HUDEP-2 (cell line): ENCODE data around the gene SLC25A25.
"Not testable (repeated sequence)": the region's sequence is repeated elsewhere in the genome, so short reads cannot be mapped to it uniquely, and the experiment has no call there.

Experiments
- DNase-seq, 76 experiments: peaks; one replicate each; lab custom pipeline; 2025; ENCODE audit not compliant: unreplicated experiment in 76 of 76; lab: John Stamatoyannopoulos, UW

Gene SLC25A25

DNA sequence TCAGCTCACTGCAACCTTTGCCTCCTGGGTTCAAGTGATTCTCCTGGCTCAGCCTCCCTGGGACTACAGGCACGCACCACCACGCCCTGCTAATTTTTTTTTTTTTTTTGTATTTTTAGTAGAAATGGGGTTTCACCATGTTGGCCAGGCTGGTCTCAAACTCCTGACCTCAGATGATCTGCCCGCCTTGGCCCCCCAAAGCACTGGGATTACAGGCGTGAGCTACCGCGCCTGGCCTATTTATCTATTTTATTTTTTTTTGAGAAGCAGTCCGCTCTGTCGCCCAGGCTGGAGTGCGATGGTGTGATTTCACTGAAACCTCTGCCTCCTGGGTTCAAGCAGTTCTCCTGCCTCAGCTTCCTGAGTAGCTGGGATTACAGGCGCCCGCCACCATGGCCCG lies 3.4 kb downstream of the SLC25A25 start:
- DNase-seq: not testable (repeated sequence)

DNA sequence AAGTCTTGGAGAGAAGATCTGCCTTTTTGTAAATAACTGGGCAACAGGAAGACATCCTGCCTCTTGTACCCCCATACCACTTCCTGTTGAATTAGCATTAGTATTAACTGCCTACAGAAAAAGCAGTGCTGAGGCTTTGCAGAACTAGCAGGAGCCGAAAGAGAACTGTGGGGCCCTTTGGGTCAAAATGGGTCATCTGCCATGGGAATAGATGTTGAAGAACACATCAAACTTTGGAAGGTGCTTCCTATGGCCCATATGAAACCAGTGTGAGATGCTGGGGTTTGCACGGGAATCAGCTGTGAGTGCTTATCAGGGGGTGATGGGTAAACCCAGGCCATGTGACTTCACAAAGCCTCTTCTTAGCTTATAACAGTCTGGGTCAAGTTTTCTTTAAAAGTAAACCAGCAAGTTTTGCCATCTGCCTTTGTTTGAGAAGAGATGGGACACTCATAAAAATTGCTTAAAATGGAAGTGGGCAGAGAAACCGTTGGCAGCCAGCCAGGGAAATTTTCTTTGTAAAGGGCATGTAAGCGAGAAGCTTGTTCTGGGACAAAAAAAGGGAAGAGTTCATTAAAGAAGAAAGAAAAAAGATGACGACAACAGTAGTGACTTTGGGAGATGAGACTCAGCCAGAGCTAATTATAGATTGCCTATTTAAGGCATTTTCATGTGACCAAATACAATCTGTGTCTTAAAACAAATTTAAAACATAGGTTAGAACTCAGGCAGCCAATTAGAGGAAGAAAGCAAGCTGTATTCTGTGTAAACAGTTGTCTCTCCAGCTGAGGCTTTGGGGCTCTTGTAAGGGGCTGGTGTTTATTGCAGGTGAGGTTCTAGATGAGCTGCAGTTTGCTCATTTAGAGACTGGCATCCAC lies 4.4 kb downstream of the SLC25A25 start:
- peak in 48 of 76 experiments; percentile 14 to 58 (median 38) for DNase-seq

DNA sequence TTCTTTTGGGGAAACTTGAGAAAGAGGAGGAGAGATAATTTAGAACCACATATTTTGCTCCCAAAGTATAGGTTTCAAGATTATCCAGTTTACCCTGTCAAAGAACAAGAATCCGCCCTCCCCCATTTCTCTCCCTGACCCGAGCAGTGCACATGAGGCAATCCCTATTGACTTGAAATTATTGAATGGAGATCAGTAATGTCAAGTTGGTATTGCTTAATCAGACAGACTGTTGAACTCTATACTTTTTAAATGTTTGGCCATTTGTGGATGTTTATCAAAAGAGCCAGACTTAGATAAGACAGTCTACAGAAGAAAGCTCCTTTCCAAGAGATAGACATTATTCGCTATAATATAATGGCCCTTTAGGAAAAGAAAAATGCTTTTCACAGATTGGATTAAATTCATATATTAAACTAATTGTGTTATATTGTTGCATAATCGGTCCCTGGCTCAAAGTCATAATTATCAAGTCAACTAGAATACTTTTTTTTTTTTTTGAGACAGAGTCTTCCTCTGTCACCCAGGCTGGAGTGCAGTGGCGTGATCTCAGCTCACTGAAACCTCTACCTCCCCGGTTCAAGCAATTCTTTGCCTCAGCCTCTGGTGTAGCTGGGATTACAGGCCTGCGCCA lies 5.3 kb downstream of the SLC25A25 start:
- DNase-seq: peak in 4 of 76 experiments; percentile 8 to 30 (median 12)

DNA sequence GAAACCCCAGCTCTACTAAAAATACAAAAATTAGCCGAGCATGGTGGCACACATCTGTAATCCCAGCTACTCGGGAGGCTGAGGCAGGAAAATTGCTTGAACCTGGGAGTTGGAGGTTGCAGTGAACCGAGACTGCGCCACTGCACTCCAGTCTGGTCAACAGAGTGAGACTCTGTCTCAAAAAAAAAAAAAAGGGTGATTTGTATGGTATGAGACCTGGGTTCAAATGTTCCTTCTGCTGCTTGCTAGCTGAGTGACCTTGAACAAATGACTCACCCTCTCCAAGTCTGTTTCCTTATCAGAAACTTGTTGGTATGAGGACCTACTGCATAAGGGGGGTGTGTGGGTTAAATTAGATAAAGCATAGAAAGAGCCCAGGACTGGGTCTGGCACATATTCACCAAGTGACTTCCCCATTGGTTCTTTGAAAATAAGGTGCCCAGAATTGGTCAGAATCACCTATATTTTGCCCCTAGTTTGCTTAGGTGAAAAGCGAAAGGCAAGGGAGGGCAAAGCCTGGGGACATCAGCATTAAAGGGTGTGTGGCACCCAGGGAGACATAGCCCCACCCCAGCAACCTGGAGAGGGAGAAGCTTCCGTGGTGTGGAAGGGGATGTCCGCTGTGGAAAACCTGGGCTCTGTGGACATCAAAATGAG lies 9.9 kb downstream of the SLC25A25 start:
- peak in 54 of 76 experiments; percentile 14 to 92 (median 70) for DNase-seq

DNA sequence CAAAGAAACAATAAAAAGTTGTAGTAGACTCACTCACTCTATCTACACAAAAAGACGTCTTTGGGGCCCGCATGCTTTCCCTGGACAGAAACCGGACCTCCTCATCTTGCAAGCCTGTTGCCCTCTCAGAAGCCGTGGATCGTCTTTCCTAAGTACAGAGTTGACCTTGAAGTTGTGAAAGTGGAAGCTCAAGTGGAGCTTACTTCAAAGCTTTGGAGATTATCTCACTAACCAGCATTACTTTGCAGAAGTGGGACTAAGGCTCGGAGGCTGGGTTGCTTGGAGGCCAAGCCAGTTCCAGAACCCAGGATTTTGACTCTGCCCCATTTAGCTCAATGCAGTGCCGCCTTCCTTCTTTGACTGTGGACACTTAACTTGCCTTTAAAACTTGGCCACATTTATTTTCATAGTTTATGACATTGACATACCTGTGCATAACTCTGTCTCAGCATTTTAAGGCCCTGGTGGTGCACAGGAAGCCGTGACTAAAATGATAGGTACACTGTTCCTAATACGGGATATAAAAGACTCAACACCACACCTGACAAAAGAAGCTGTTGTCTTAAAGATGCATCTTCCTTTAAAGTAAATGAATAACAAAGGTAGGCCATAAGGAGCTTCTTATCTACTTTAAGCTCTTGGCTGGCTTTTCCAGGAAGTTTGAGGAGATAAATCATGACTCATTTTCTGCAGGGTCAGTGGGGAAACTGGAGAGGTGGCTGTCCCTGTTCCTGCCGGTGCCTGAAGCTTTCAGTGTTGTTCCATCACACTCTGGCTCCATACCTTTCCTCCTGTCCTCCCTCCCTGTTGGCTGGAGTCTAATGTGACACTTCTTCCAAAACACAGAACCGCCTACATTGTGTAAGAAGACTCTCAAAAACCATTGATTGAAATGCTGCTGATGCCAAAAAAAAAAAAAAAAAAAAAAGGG lies 10.7 kb downstream of the SLC25A25 start:
- peak in 56 of 76 experiments; percentile 15 to 80 (median 45) for DNase-seq

DNA sequence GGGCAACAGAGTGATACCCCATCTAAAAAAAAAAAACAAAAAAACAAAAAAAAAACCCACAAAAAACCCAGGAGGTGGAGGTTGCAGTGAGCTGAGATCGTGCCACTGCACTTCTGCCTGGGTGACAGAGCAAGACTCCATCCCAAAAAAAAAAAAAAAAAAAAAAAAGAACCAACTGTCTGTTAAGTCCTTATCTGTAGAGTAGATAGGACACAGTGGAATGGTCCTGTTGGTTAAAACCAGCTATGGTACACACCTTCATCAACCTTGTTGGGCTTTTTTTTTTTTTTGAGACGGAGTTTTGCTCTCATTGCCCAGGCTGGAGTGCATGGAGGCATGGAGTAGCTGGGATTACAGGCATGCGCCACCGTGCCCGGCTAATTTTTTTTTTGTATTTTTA lies 12.2 kb downstream of the SLC25A25 start:
- peak in 10 of 76 experiments; percentile 12 to 68 (median 28) for DNase-seq

DNA sequence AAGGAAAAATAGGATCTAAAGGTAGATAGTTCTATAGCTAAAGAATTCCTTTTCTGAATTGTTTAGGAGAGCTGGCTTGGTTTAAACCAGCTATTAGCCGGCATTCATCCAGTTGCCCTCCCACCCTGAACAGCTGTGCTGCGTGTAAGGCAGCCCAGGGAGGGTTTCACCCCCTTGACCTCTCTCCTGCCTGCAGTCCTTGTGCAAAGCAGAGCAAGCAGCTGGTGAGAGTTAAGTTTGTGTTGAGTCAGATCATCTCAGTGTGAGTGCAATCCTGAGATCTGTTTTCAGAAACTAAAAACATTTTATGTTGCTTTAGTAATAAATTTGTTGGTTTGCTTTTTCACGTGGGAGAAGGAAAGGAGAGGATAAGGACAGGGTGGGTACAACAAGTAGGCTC lies 13.0 kb downstream of the SLC25A25 start:
- peak in 7 of 76 experiments; percentile 7 to 27 (median 16) for DNase-seq

DNA sequence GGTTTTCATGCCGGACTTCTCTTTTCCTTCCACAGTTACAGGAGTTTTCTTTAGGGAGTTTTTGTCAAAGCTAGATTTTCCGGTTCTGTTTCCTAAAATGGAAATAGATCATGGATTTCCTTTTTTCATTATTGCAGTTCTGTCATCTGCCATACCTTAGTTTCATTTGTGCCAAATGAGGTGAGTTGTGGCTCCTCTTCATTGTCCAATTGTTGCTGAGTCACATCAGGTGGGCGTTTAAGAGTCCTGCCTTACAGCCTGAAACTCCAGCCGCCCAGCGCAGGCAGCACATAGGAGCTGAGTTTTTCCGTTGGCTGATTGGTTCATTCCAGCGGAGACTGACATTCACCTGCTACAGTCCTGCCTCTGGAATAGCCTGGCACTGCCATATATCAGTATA lies 14.1 kb downstream of the SLC25A25 start:
- peak in 31 of 76 experiments; percentile 10 to 64 (median 33) for DNase-seq

DNA sequence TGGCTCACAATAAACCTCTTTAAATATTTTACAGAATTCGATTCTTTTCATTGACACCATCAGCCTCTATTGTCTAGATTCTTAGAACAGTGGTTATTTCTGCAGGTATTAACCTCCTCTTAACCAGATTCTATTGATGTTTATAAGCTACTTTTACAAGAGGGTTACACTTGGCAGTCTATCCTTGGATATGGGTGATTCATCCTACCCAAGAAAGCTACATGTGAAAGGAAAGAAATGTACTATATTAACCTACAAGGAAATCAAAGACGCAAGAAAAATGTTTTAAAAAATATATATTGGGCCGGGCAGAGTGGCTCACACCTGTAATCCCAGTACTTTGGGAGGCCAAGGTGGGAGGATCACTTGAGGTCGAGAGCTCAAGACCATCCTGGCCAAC lies 16.7 kb downstream of the SLC25A25 start:
- no peak for DNase-seq

DNA sequence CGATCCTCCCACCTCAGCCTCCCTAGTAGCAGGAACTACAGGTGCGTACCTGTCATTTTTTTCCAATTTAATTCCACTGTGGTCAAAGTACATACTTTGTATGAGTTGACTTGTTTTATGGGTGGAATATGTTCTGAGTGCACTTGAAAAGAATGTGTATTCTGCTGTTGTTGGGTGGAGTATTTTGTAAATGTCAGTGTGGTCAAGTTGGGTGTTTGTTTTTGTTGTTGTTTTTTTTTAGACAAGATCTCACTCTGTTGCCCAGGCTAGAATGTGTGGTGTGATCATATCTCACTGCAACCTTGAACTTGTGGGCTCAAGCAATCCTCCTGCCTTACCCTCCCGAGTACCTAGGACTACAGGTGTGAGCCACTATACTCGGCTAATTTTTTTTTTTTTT lies 17.9 kb downstream of the SLC25A25 start:
- no peak for DNase-seq

DNA sequence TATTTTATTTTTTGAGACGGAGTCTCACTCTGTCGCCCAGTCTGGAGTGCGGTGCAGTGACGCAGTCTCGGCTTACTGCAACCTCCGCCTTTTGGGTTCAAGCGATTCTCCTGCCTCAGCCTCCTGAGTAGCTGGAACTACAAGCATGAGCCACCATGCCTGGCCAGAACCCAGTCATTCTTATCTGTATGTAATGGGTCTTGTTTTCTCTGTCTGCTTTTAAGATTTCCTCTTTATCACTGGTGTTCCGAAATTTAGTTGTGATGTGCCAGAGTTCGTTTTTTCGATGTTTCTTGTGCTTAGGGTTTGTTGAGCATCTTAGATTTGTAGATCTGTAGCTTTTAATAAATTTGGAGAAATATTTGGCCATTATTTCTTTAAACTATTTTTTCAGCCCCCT lies 19.2 kb downstream of the SLC25A25 start:
- DNase-seq: peak in 21 of 76 experiments; percentile 12 to 55 (median 26)

DNA sequence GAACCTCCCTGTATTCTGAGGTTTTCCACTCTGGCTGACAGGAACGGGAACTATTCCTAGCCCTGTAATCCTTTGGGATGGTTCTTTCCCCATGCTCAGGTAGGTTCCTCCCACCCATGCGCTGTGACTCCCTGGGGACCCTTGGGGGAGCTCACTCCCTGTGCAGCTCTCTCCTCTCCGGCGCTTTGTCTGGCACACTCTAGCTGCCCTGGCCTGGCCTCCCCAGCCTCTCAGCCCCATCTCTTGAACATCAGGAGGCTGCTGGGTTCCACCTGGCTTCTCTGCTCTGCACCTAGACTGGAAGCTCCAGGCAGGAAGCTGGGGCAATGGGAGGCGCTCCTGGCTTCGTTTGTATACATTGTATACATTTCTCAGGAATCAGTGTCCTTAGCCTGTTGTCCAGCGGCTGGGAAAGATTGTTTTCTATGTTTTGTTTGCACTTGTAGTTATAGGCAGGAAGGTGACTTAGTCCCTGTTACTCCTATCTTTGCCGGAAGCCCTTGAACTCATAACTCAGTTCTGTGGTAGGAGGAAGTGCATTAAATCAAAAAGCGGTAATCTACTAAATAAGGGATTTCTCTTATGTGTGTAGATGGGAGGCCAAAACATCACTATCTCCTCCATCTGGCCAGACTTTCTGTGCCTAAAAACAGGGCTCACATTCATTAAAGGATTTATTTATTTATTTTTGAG lies 20.4 kb downstream of the SLC25A25 start:
- no peak for DNase-seq

DNA sequence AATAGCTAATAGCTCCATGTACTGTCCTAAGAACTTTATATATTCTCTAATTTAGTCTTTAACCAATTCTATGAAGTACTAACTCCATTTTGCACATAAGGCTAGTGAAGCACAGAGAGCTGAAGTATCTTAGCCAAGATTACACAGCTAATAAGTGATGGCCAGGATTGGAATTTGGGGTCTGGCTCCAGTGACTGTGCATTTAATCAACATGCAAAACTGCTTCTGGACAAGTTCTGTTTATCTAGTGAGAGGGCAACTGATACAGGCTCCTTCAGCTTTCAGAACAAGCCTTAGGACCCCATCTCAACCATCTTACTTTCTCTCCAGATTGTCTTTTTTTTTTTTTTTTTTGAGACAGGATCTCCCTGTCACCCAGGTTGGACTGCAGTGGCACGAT lies 21.3 kb downstream of the SLC25A25 start:
- no peak for DNase-seq

DNA sequence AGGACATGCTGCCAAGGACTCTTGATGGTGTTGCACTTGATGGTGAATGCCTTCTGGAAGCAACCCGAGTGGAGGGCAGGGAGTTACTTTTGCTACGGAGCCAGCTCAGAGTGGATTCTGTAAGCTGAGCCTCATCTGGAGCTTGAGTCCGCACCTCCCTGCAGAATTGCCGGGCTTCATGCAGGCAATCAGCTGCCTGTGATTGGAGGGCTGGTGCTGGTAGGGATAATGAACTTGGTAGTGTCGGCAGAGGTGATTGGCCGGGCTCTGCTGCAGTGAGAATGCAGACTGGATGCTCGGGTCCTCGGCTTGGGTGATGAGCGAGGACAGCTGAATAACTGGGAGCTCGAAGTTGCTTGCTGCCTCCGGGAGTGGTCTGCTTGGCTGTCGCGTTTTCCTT lies 23.1 kb downstream of the SLC25A25 start:
- no peak for DNase-seq

DNA sequence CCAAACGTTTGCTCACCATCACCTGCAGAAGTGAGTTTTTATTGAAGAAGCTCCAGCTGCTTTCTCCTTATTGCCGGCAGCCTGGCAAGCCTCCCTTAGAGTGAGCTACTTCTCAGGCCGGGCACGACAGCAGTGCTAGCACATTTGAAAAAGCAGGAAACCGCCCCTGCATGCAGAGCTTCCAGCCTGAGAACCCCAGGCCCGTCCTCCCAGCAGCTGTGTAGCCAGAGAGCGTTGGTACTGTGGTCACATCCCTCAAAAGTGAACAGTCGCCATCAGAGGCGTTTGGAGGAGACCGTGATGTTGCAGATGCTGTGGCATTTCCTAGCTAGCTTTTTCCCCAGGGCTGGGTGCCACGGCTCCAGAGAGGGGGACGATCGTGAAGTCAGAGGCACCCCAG lies 23.5 kb downstream of the SLC25A25 start:
- no peak for DNase-seq

DNA sequence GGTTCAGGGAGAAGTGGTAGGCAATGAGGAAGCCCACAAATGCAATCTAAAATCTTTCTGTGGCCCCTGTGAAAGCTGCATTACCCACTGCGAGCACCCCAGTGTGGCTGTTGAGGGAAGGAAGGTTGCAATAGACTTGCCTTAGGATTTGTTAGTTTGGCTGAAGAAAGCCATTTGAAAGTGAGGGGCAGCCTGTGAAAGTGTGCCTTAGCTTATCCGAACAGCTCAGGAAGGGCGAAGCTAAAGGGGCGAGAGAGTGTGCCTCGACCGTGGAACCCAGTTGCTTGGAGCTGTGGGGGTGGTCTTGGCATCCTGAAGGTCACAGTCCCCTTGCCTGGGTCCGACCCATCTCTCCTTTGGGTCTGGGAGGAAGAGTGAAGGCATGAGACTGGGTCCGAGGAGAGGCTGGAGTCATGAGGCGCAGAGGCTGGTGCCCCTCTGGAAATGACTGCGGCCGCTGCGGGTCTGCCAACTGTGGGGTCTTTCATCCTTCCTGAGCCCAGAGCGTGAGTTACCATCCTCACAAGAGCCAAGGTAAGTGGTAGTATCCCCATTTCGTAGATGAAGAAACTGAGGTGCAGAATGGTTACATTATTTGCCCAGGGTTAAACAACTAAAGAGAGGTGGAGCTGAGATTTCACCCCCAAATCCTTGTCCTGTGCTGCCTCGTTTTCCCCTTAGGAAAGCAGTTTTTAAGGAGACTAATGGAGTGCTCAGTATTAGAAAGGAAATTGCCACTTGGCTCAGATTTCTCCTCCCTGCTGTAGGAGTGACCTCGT lies 24.4 kb downstream of the SLC25A25 start:
- DNase-seq: no peak

DNA sequence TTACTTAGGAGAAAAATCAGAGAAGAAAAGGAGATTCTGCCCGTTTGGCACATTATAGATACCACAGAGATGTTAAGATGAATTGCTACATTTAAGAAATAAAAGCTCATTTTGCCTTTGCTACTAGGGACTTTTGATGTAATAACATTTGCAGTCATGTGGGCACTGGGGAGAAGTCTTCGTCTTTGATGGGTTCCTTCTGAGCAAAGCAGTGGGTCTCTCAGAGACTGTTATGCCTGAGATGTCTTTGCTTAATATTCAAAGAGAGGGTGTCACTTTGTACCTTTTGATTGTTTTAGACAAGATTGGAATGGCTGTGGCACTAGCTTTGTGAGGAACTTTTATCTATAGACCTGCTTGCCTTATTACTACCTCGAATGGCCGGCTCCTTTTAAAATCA lies 25.0 kb downstream of the SLC25A25 start:
- DNase-seq: no peak

DNA sequence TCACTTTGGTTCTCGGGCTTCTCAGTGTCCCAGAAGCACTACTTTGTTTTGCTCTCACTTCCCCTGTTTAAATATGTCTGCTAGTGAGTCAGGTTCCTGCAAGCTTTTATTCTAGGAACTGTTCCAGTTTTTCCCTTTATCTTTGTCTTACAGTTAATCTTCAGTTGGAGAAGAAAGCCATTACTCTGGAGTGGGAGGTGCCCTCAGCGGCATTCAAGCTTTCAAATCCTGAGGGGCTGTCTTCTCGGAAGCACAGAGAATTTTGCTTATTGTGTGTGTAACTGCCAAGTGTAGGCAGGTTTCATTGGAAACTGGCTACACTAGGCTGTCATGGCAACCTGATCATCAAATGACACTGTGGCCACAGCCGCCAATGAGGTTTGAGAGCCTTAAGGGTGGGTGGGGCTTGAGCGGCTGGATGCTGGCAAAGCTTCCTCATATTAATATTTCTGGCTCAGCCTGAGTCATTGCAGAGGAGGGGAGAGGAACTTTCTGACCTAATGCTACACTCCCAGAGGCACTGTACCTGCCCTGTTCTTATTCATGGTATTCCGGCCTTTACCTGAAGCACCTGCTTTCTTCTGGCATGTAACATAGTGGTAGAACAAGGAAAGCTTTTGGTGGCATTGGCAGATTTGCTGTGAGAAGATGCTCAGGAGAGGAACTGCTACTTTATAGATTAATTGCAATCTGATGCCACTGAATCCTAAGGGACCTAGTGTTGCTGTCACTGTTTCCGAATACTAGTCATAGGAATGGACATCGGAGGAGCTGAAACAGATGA lies 26.3 kb downstream of the SLC25A25 start:
- peak in 74 of 76 experiments; percentile 29 to 94 (median 84) for DNase-seq
